GM12878 (cell line): ENCODE measurements around the gene GSTCD. TPM values are rescaled to one million over a fixed set of nuclear protein-coding genes. Genes with fewer than 3 reads are reported as not detected.

Experiments used
- ATAC-seq: fragments of 200-7000 bp; cut with Tn5 transposase; 3 replicates; pipeline ENCODE4 v1.9.1; 2020; ENCODE audit warnings: mild to moderate bottlenecking, moderate library complexity
- BruUV-seq: library from RNA; stranded (reverse); fragments of 400-500 nt; replicated peaks from 2 replicates; lab custom pipeline; 2021; lab: Mats Ljungman, UMichigan
- CTCF ChIA-PET: fragments of 300-600 bp; sonication (Branson Sonifier 250); formaldehyde crosslinking; extraction: SDS; loops from one replicate; lab custom pipeline; 2021; ENCODE audit warnings: inconsistent platforms; lab: Yijun Ruan, JAX
- POLR2A ChIA-PET: fragments of 350-600 bp; formaldehyde crosslinking; extraction: SDS; loops from one replicate; lab custom pipeline; 2021; ENCODE audit warnings: inconsistent platforms; lab: Charles Lee
- RAD21 ChIA-PET: fragments of 300-600 bp; sonication (Branson Sonifier 250); formaldehyde crosslinking; loops from one replicate; lab custom pipeline; 2023; ENCODE audit warnings: antibody characterized with exemption; ENCODE audit not compliant: unreplicated experiment; lab: Charles Lee
- SMC1A ChIA-PET: fragments of 300-600 bp; sonication (Branson Sonifier 250); formaldehyde crosslinking; loops from one replicate; lab custom pipeline; 2023; ENCODE audit not compliant: unreplicated experiment, uncharacterized antibody; lab: Charles Lee
- DNase-seq: peaks from one replicate; pipeline ENCODE4 v3.0.0-alpha.2; 2011; ENCODE audit warnings: low read depth, low spot score
- FAIRE-seq: peaks from 3 replicates; lab custom pipeline; 2011; peaks lifted over from hg19 to GRCh38; lab: Jason Lieb, UNC
- H2AFZ ChIP-seq: 2 replicates; pipeline ENCODE4 v1.6.0; 2011; ENCODE audit warnings: low read depth, low read length, control low read depth; ENCODE audit not compliant: control insufficient read depth
- H3K27ac ChIP-seq: 2 replicates; pipeline ENCODE4 v1.5.1; 2011; ENCODE audit warnings: control low read depth; ENCODE audit not compliant: control insufficient read depth, insufficient read depth
- H3K27me3 ChIP-seq, 2 experiments: replicated peaks in 1 of 2; 2 replicates each; pipeline versions ENCODE4 v1.6.0 to v1.6.1; 2011; ENCODE audit warnings: low read length in 1 of 2; ENCODE audit not compliant: control insufficient read depth in 2 of 2, insufficient read depth in 2 of 2
- H3K36me3 ChIP-seq, 2 experiments: 2 replicates each; pipeline ENCODE4 v1.5.1; 2011; ENCODE audit warnings: low read length in 1 of 2; ENCODE audit not compliant: control insufficient read depth in 2 of 2, insufficient read depth in 2 of 2
- H3K4me1 ChIP-seq: 2 replicates; pipeline ENCODE4 v1.6.1; 2011; ENCODE audit warnings: mild to moderate bottlenecking, low read length, moderate library complexity, mixed read lengths; ENCODE audit not compliant: control insufficient read depth, insufficient read depth
- H3K4me2 ChIP-seq: 2 replicates; pipeline ENCODE4 v1.6.0; 2011; ENCODE audit warnings: control low read depth; ENCODE audit not compliant: control insufficient read depth, insufficient read depth
- H3K4me3 ChIP-seq: fragments of 200-600 bp; sonication (generic); 2 replicates; pipeline ENCODE4 v1.5.1; 2016
- H3K79me2 ChIP-seq: 2 replicates; pipeline ENCODE4 v1.6.0; 2011; ENCODE audit warnings: low read length; ENCODE audit not compliant: control insufficient read depth, insufficient read depth
- H3K9ac ChIP-seq: 2 replicates; pipeline ENCODE4 v1.8.0; 2011; ENCODE audit warnings: low read length, control low read depth, mixed read lengths; ENCODE audit not compliant: control insufficient read depth, insufficient read depth
- H3K9me3 ChIP-seq: replicated peaks from 3 replicates; pipeline ENCODE4 v1.5.1; 2011; ENCODE audit warnings: mild to moderate bottlenecking, low read length; ENCODE audit not compliant: control insufficient read depth, insufficient read depth
- H4K20me1 ChIP-seq: 2 replicates; pipeline ENCODE4 v1.6.0; 2011; ENCODE audit not compliant: control insufficient read depth, insufficient read depth
- CEBPB ChIP-seq, 2 experiments: fragments of 150-350 bp in 1 of 2; IDR thresholded peaks; 2 replicates each; pipeline ENCODE4 v1.6.1; 2012 to 2014; ENCODE audit warnings: low read depth in 2 of 2, low read length in 2 of 2, borderline replicate concordance in 1 of 2, inconsistent platforms in 1 of 2
- CHD4 ChIP-seq: fragments of 200-600 bp; sonication (generic); IDR thresholded peaks from 2 replicates; pipeline ENCODE4 v1.6.1; 2016; ENCODE audit warnings: mild to moderate bottlenecking
- EZH2 ChIP-seq: IDR thresholded peaks from 2 replicates; pipeline ENCODE4 v1.6.1; 2012; ENCODE audit warnings: low read depth, mild to moderate bottlenecking, control low read depth, inconsistent platforms, low read length, borderline replicate concordance; ENCODE audit not compliant: control insufficient read depth
- SMARCA5 ChIP-seq: fragments of 450-650 bp; IDR thresholded peaks from 2 replicates; pipeline ENCODE4 v1.6.1; 2017; ENCODE audit warnings: mild to moderate bottlenecking
- TCF7 ChIP-seq: IDR thresholded peaks from 2 replicates; pipeline ENCODE4 v1.6.1; 2014; ENCODE audit warnings: antibody characterized with exemption, borderline replicate concordance
- ZNF384 ChIP-seq: IDR thresholded peaks from 2 replicates; pipeline ENCODE4 v1.6.1; 2012; ENCODE audit warnings: low read depth, mild to moderate bottlenecking, low read length, improper control_type of control experiment, borderline replicate concordance
- ZSCAN29 ChIP-seq: fragments of 450-650 bp; IDR thresholded peaks from 2 replicates; pipeline ENCODE4 v1.6.1; 2017; ENCODE audit warnings: mild to moderate bottlenecking, moderate library complexity
- WGBS: methylation state at CpG from one replicate; pipeline ENCODE4 v1.1.6; 2016; ENCODE audit warnings: low lambda C conversion rate; ENCODE audit not compliant: insufficient replicate concordance, insufficient coverage; ENCODE audit errors: missing lambda C conversion rate; 5-methylcytosine and 5-hydroxymethylcytosine counted together
- in situ Hi-C: fragments of 300-500 bp; cut with MboI; formaldehyde crosslinking; loops from 9 replicates; pipeline ENCODE4 v1.14.3; 2018; ENCODE audit warnings: mixed read lengths
- intact Hi-C: fragments of 100-400 bp; cut with micrococcal nuclease; formaldehyde crosslinking; loops from one replicate; pipeline ENCODE4 v1.14.2; 2022; ENCODE audit not compliant: unreplicated experiment
- polyA plus RNA-seq, 11 experiments: library from polyadenylated mRNA; depleted of rRNA in 4 of 11; unstranded in 6 of 11; stranded (reverse) in 5 of 11; fragments of >200 nt; fragmentation: Nextera tagmentation in 4 of 11; fragmentation: Illumina TruSeq in 1 of 11; extraction: Ambion mirVana in 4 of 11; extraction: Trizol in 1 of 11; gene quantifications; 1 replicate in 1 of 11; 2 replicates in 10 of 11; pipeline versions ENCODE4 v1.2.1 to v1.2.3, GENCODE V29; 2011 to 2016; ENCODE audit warnings: inconsistent platforms in 2 of 11, missing spikeins in 2 of 11, low read depth in 1 of 11
- total RNA-seq, 4 experiments: library from RNA; depleted of rRNA in 3 of 4; stranded (reverse); fragments of >200 nt in 3 of 4; fragmentation: Illumina TruSeq in 1 of 4; extraction: Trizol in 1 of 4; gene quantifications; 2 replicates each; pipeline versions ENCODE4 v1.2.1 to v1.2.3, GENCODE V29; 2013 to 2021
- TF ChIP-seq, protein P1 (sequence below): IDR thresholded peaks from 2 replicates; pipeline ENCODE4 v1.6.1; 2011; ENCODE audit warnings: borderline replicate concordance, low read depth, mild to moderate bottlenecking, moderate library complexity, mixed read lengths, low read length; ENCODE audit not compliant: insufficient read depth; ENCODE audit errors: extremely low read length

GSTCD gene
- total and polyA plus RNA-seq, 10 of the 15 experiments (the other 5 are each of a cell fraction or from before 2014, with no cell fraction given), result 4.3 to 28.4 (median 14.1) TPM

GRCh38 chr4:105661028-105661427 is 47.6 kb upstream of the GSTCD start:
- Histone ChIP-seq H3K79me2 (no peaks in the 10 kb centered on the region), H4K20me1 (no peaks in the 10 kb centered on the region), H2AFZ (no peak overlapping the region), H3K27me3 (no peaks in the 10 kb centered on the region), H3K36me3 (no peaks in the 10 kb centered on the region), H3K27ac (no peak overlapping the region), H3K9ac (no peak overlapping the region), H3K4me1 (no peaks in the 10 kb centered on the region), H3K4me3 (no peak overlapping the region), H3K9me3 (no peaks in the 10 kb centered on the region; the same call in 2 of the 3 replicates), H3K4me2 (no peak overlapping the region)
- no TSS peak for BruUV-seq
- no peak for DNase-seq
- TF ChIP-seq EZH2, result no peak
- TF ChIP-seq CHD4, result no peak
- TF ChIP-seq ZSCAN29, result no peak
- TF ChIP-seq SMARCA5, result no peak
- no peak for TF ChIP-seq ZNF384
- TF ChIP-seq, protein P1, sequence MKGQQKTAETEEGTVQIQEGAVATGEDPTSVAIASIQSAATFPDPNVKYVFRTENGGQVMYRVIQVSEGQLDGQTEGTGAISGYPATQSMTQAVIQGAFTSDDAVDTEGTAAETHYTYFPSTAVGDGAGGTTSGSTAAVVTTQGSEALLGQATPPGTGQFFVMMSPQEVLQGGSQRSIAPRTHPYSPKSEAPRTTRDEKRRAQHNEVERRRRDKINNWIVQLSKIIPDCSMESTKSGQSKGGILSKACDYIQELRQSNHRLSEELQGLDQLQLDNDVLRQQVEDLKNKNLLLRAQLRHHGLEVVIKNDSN, result no peak
- no peak for TF ChIP-seq CEBPB (IDR thresholded peaks at IDR 0.05; ENCODE audit: borderline replicate concordance in 1 of 2, low read depth in 2 of 2, low read length in 2 of 2)
- TF ChIP-seq TCF7, result no peak
- ChIA-PET POLR2A (interaction anchor here (1.2 kb wide), 1 partner anchor 30 kb away, joined by 4 read pairs; no protein-coding TSS in a partner anchor), RAD21 (interaction anchor here (3.7 kb wide), 1 partner anchor 28 kb away, joined by 22 read pairs; no protein-coding TSS in a partner anchor), CTCF (interaction anchor here (2.2 to 2.7 kb wide), 2 partner anchors 30 to 140 kb away, joined by 5 to 15 read pairs; no protein-coding TSS in a partner anchor), SMC1A (interaction anchor here (1.0 to 13.3 kb wide), 3 partner anchors 26 to 140 kb away, joined by 3 to 130 read pairs (median 6); no protein-coding TSS in a partner anchor)
- 87% methylated on average over 3 of the region's 3 CpGs for WGBS
- intact Hi-C loops, result loop anchor here (10.0 kb wide), 1 partner anchor 516 kb away; the partner anchor contains the start of gene TET2
- in situ Hi-C loops, result no loop called here
- ATAC-seq, result no peak
- FAIRE-seq, result no peak
